NCI-H2196 treated with DMSO at 0.1 percent for 48 hours (cell line): ENCODE measurements around the gene DPM1.

Experiments used
- DNase-seq: peaks from one replicate; lab custom pipeline; 2025; ENCODE audit not compliant: unreplicated experiment; lab: John Stamatoyannopoulos, UW

Gene DPM1

DNA sequence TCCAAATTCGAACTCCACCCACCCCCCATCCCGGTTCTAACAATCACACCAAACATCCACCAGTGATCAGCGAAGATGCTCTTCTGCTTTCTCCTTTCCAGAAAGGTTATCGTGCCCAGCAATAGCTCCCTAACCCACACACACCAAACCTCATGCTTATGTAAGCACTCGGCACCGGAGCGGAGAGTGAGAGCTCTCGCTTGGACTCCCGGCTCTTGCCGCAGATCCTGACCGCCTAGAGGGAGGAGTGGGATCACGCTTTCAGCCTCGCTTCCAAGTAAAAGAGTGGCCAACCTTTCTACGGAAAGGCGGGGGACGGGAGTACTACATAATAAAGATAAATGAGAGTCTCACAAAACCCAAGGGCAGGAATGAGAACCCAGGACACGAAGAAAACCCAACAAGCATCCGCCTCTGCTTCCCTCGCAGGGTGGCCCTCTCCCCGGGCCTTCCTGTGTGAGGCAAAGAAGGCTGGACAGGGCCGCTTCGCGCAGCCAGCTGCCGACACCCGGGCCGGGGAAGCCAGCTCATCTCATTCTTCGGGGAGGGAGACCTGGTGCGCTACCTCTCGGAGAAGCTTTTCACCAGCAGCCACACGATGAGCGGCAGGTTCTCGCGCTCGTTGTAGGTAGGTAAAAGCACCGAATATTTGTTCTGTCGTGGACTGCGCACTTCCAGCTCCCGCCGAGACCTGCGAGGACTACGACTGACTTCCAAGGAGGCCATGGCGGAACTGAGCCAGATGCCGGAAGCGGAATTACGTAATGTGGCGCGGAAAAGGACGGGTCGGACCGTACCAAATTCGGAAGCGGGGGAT, at the start of gene DPM1:
DPM1 (minus strand) TSS at position 735 of the 817 bp plus-strand sequence; CDS start at position 726, 9 bp downstream.
- no peak for DNase-seq

DNA sequence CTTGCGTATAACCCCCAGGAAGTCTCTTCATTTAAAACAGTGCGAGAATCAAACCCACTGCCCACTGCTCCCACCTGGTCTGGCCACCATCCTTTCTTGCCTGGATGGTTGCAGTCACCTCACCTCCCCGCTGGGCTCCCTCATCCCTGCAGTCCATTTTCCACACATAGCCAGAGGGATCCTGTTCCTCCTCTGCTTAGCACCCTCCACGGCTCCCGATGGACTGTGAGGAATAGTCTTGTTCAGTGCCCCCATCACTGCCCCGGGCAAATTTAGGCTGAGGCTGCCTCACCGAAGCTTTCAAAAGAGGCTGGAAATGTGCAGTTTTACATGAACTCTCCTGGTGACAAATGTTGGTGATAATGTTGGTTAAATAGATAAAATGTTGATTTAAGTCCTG, 46.9 kb upstream of the DPM1 start:
- DNase-seq: no peak

DNA sequence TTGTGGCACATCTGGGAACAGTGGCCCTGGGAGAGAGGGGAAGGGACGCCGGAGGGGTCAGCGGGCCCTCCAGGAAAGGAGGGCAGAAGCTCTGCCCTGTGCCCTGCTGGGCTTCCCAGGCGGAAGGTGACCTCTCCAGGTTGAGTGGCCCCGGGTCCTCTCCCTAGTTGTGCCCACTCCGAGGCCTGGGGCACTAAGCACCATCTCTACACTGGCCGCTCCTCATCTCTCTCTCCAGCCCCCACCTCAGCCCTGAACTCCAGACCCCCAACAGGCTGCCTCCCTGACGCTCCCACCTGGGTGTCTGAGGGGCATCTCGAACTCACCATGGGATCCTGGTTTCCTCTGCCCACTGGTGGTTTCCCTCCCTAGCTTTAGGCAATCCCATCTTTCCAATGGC, 46.4 kb upstream of the DPM1 start:
- no peak for DNase-seq

DNA sequence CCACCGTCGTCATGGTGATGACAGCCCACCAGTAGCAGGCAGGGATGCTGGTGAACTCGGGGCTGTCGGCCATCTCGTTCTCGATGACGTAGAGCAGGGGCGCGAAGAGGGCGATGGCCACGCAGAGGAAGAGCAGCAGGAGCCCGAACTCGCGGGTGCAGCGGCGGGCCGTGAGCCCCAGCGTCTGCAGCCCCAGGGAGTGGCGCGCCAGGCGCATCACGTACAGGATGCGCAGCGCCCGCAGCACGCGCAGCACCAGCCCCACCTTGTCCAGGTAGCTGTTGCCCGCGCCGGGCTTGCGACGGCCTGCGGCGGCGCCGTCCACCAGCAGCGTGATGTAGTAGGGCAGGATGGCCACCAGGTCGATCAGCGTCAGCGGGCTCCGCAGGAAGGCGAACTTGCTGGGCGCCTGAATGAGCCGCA, 46.0 kb upstream of the DPM1 start:
- no peak for DNase-seq

DNA sequence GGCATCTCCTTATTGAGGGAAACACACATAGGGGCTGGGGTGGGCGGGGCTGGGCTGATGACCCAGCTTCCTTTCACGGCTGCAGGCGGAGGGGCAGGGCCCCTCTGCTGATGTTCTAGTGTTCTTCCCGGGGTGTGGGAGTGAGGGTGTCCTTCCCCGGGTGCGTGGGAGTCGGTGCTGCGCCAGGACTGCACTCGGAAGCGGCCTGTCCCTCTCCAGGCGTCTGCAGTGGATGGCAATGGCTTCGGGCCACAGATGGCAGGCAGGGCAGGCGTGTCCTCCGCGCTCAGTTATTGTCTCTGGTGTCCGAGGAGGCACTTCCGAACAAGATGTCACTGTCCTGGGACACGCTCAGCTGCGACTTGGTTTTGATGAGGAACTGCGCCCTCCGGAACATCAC, 45.4 kb upstream of the DPM1 start:
- DNase-seq: no peak

DNA sequence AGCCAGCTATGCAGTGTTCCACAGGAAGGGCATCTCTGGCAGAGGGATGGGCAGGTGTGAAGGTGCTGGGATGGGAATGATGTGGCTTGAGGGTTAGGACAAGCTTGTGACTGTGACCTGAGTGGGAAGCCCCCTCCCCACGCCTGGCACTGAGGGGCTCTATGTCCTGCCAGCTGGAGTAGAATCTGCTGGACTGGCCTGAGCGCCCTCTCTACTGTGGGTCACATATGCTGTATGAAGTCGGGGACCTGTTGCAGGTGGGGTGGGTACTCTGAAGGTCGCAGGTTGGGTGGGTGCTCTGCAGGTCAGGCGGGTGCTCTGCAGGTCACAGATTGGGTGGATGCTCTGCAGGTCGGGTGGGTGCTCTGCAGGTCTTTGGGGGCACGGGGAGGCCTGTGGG, 44.3 kb upstream of the DPM1 start:
- DNase-seq: no peak

DNA sequence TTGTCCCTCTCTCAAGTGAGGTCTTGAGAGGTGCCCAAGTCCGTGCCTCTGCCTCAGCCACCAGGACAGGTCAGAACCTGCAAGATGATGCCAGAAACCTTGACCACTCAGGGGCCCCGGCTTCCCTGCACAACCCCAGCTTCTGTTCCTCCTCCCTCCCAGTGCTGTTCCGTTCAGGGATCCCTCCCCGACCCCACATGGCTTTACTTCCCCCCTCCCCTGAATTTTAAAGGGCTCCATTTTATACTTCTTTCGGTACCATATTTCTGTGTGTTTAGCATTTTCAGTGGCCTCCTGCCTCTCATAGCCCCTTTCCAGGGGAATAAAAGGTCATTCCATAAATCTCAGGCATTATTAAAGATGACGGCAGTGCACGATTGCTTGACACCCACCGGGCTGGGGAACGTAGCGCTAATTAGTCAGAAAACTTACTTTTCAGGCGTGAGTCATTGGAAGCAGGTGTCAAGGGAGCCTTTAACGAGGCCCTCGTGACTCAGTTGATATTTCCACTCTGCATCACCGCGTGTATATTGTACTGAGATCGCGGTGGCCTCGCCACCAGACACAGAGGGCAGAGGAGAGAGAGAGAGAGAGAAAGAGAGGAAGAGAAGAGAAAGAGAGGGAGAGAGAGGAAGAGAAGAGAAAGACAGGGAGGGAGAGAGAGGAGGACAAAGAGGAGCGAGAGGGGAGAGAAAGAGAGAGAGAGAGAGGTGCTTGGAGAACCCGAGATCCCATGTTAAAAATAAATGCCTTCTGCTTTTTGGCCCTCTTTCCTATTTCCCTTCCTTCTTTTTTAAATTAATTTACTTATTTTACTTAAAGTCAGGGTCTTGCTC, 43.3 kb upstream of the DPM1 start:
- no peak for DNase-seq

DNA sequence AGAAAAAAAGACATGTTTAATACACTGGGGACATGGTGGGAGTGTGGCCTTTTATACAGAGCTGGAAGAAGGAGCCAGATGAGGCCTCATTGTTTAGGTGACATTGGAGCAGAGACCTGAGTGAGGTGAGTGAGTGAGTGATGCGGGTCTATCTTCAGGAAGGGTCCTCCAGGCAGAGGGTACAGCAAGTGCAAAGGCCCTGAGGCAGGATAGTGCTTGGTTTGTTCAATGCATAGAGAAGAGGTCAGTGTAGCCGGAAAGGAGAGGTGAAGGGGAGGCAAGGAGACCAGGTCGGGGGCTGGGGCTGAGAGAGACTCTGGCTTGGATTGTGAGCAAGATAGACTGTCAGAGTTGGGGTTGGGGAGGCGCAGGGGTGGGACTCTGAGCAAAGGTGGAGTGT, 41.0 kb upstream of the DPM1 start:
- DNase-seq: no peak

DNA sequence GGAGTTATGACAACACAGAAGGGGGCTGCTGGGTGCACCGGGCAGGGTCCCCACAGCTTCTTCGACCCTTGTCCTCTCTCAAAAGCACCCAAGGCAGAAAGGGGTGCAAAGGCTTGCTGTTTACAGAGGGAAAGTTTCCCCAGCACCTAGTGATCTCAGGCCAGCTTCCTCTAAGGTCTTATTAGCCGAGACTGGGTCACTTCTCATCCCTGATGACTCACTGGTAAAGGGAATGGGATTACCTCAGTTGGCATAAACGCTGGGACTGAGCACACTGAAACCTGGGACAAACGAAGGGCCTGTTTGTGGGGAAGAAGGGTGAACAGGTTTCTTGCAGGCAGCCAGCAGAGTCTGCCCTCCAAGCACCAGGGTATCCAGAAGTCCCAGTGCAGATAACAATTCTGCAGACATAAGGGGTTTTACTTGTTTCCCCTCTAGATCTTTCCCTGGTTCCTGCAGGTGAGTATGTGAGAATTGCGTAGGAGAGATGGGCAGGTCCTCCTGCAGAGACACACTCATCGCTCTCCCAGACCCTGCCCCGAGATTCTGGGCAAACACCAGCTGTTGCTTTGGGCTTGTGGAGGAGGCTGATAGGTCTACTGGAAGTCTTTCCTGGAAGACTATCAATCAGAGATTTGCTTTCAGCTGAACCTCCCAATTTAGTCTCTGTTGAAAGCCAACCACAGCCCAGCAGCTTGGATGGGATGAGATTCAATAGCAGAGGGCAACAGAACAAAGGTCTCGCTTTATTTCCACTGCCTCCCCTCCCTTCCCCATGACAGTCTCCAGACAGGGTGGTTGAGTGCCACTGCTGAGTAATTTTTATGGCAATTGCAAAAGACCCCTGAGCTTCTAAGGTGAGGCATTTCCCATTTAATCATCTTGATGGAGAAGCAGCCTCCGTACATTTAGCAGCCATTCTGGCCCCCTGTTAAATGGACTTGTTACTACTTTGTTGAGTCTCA, 38.9 kb upstream of the DPM1 start:
- DNase-seq: no peak

DNA sequence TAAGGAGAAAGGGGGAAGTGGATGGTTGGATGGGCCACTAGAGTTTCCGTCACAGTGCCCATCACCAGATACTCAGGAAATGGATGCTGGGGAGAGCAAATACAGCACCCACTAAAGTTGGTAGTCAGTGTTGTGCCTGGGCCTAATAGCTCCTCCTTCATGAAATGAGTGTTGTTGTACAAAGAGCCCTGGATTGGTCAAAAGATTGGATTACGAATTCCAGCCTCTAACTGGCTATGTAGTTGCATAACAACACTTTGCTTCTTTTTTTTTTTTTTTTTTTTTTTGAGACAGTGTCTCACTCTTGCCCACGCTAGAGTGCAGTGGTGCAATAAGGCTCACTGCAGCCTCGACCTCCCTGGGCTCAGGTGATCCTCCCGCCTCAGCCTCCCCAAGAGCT, 37.2 kb upstream of the DPM1 start:
- no peak for DNase-seq

DNA sequence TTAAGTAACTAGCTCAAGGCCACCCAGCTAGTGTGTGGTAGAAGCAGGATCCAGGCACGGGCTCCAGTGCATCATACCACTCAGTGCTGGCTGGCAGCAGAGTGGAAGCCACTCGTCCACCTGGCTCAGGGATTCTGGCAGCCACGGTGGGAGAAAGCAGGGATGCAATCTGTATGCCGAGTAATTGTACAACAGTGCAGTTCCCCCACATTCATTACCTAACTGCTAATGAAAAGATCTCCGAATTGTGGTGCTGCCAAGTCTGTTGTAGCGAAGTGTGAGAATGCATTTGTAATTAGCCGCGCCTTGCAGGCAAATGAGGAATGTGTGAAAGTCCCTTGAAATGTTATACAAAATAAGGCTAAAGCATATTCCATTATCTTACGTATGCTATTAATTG, 35.5 kb upstream of the DPM1 start:
- no peak for DNase-seq

DNA sequence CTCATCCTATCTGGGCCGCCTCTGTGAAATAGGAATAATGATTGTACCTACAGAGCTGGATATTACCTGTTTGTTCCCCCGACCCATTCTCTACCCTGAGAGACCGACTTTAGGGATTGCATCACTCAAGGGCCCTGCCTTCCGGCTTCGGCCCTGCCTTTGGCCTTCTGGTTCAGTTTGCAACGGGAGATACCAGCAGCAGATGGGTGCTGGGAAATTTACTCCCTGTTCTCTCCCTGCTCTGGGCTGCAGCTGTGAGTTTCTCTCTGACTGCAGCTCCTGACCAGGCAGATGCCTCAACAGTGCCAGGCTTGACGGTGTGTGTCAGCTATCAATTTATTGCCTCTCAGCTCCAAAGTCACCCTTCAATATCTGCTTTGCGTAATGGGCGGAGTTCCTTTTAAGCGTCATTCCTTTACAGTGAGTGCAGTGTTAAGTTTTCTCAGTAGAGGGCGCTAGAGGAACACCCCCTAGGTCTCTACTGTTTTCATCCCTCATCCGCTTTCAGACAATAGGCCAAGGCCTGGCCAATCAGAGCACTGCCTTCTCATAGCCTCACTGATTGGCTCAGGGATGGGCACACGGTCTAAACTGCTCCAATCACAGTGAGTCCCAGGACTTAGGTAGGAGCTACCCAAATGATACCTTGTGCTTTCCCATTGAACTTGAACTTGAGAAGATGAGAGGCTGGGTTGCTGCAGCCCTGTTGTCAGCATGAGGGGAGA, 34.6 kb upstream of the DPM1 start:
- DNase-seq: peak; percentile 10

DNA sequence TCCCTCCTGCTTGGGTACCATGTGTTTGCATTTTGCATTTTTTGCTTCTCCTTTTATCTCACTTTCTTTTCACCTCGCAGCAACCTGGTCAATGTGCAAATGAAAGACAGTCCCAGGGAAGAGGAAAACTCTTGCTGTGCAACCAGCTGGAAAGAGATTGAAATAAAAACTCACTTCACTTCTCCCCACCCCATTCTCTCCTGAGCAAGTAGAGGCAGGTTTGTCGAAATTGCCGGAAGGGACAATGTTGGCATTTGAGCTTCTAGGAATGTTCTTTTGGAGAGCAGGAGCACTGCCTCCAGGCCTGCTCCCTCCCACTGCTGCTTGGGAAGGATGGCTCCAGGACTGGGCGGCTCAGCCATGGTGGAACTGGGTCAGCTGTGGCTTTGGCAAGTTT, 34.0 kb upstream of the DPM1 start:
- DNase-seq: no peak

DNA sequence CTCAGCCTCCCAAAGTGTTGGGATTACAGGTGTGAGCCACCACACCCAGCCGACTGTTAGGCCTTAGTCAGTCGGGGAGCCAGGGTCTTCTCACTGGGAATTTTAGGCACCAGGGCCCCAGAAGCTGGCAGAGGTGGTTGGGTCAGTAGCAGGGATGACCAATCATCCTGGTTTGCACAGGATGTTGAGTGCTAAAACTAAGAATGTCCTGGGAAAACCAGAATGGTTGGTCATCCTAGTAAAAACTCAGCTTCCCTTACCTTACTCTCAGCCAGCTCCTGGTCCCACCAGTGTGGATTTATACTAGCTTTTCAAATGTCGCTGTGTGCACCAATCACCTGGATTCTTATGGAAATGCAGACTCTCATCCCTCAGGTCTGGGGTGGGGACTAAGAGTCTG, 32.7 kb upstream of the DPM1 start:
- no peak for DNase-seq

DNA sequence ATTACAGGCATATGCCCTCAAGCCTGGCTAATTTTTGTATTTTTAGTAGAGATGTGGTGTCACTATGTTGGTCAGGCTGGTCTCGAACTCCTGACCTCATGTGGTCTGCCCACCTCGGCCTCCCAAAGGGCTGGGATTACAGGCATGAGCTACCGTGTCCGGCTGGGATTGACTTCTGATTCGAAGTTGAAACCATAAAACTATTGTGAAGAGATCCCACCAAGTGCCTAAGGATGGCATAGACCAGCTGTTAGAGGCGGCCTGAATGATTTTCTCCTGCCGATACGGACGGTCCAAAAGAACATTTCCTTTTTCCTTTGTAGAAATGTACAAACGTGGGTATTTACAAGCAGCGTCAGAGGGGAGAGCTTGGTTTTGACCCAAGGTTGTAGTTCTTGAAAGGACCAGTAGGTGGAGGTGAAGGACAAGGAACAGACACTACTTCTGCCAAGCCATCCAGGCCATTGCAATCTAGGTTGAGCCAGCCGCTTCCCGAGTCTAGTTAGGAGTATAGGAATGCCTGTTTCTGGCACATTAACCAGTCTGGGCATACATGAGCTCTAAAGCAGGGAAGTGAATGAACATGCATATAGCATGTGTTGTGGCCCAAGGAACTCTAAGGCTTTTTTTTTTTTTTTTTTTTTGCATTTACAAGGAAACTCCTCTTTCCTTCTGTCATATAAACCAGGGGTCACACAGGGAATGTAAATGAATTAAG, 29.3 kb upstream of the DPM1 start:
- DNase-seq: peak; percentile 66

DNA sequence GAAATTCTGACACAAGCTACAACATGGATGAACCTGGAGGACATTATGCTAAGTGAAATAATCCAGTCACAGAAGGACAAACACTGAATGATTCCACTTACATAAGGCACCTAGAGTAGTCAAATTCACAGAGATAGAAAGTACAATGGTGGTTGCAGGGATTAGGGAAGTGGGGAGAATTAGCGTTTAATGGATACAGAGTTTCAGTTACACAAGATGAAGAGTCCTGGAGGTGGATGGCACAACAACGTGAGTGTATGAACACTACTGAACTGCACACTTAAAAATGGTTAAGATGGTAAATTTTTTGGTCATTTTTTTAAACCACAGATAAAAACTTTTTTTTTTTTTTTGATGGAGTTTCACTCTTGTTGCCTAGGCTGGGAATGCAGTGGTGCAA, 25.0 kb upstream of the DPM1 start:
- no peak for DNase-seq

DNA sequence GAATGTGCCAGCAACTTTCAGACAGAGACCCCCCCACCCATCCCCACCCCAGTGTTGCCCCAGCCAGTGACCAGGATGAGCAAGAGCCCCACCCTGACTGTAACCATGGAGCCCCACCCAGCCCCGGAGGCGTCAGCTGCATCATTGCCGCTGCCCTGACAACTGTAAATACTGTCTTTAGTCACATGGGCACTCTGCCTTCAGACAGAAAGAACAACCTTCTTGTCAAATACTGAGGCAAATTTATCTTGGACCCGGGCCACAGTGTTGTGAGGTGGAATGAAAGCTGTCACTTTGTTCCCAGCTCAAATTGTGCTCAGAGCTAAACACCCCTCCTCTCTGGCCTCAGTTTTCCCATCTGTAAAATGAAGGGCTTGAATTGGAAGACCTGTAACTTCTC, 24.0 kb upstream of the DPM1 start:
- peak; percentile 4 for DNase-seq

DNA sequence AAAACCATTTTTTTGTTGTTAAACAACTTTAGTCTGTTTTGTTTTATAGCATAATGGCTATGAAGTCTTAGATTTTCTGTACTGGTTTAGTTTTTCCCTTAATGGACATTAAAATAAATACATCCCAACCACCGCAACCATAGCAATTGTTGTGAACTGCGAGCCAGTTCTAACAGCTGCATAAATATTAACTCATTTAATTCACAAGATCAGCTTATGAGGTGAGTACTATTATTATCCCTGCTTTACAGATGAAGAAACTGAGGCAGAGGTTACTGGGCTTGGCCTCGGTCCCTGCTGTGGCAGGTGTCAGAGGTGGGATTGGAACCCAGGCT, 23.3 kb upstream of the DPM1 start:
- DNase-seq: no peak

DNA sequence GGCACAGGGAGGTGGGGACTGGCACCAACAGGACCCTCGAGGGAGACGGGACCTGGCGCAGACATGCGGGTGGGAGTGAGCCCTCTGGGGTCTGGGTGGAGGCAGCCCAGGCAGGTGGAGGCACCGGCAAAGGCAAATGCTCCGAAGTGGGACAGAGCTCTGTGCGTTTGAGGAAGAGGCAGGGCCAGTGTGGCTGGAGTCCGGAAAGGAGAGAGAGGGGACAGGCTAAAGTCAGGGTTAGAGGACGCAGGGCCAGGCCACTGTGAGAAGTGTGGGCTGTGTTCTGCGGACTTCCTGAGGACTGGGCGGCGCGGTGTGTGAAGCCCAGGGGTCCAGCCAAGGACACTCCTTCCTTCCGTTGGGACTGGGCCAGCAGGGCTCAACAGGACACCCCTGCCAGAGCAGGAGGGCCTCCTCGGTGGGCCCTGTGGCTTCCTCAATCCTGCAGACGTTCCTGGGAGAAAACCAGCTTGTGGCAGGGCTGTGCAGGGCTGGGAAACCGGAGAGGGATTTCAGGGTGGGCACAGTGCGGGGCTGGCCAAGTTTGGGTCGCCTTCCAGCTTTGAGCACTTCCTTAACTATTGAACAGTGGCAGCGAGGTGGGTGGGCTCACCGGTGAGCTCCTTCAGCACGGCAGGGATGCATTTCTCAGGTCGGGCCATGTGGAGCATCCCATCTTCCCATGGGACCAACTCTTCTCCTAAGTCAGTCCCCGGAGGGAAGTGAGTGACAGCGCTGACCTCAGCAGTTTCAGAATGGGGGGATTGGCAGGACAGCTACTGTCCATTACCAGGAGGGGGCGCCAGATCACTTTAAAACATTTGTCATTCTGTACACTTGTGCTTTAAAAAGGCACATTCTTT, 22.8 kb upstream of the DPM1 start:
- peak; percentile 19 for DNase-seq
